Calu3 (cell line): ENCODE results near the gene DGUOK. TPM values are rescaled to one million over a fixed set of nuclear protein-coding genes. Genes with fewer than 3 reads are reported as not detected.

Experiments used
- BruUV-seq: library from RNA; stranded (reverse); fragments of 400-500 nt; replicated peaks from 2 replicates; lab custom pipeline; 2021; lab: Mats Ljungman, UMichigan
- CTCF ChIA-PET: fragments of 300-600 bp; sonication (Branson Sonifier 250); formaldehyde crosslinking; loops from one replicate; lab custom pipeline; 2022; ENCODE audit warnings: antibody characterized with exemption; lab: Charles Lee
- DNase-seq: peaks from one replicate; pipeline ENCODE4 v3.0.0; 2022
- H3K27ac Mint-ChIP-seq: one replicate; pipeline ENCODE4 v1.8.0; 2022; ENCODE audit warnings: mixed read lengths; ENCODE audit not compliant: unreplicated experiment
- H3K27me3 Mint-ChIP-seq: one replicate; pipeline ENCODE4 v1.8.0; 2022; ENCODE audit warnings: mixed read lengths; ENCODE audit not compliant: unreplicated experiment
- H3K36me3 Mint-ChIP-seq: one replicate; pipeline ENCODE4 v1.8.0; 2022; ENCODE audit warnings: mild to moderate bottlenecking, moderate library complexity, mixed read lengths; ENCODE audit not compliant: insufficient read depth, unreplicated experiment
- H3K4me1 Mint-ChIP-seq: one replicate; pipeline ENCODE4 v1.8.0; 2022; ENCODE audit warnings: mild to moderate bottlenecking, low read depth, mixed read lengths; ENCODE audit not compliant: unreplicated experiment
- H3K4me3 Mint-ChIP-seq: one replicate; pipeline ENCODE4 v1.8.0; 2022; ENCODE audit warnings: mild to moderate bottlenecking, low read depth, moderate library complexity, mixed read lengths; ENCODE audit not compliant: unreplicated experiment
- H3K9me3 Mint-ChIP-seq: one replicate; pipeline ENCODE4 v1.8.0; 2022; ENCODE audit warnings: low read depth, mixed read lengths; ENCODE audit not compliant: unreplicated experiment
- intact Hi-C: fragments of 100-400 bp; cut with micrococcal nuclease; formaldehyde crosslinking; loops from one replicate; pipeline ENCODE4 v1.10.0; 2022; ENCODE audit not compliant: unreplicated experiment
- total RNA-seq: library from RNA; stranded (reverse); gene quantifications from 2 replicates; pipeline ENCODE4 v1.2.3, GENCODE V29; 2022
- TF ChIP-seq, protein P1 (sequence below): fragments of 200-600 bp; IDR thresholded peaks from one replicate; pipeline ENCODE4 v1.8.0; 2022; ENCODE audit warnings: antibody characterized with exemption; ENCODE audit not compliant: unreplicated experiment

DGUOK gene
- total RNA-seq, 1 experiment from 2014 or later: 78.6 TPM

DNA sequence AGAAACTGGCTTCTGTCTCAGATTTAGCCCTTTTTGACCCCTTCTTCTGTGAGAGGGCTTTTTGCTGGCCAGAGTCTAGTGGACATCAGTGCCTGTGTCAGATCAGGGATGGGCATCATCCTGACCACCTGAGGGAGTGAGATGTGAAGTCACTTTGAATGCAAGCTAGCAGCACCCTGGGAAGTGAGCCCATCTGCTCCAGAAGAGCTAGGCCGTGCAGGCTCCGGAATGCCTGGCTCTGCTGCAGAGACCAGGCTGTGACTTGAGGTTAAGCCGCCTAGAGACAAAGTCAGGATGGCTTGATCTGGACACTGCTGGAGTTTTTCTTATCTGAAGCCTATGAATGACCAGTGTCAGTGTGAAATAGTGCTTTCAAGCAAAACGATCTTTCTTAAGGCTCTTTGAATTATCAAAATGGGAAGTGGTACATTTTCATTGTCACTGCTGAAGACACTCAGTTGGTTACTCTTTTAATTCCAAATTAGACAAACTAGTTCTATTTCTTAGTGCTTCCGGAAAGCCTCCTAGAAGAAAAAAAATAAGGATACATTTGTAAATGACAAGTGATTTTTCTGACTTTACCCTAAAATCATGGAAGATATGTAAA is 20.8 kb downstream of the DGUOK start:
- BruUV-seq: no TSS peak
- DNase-seq: no peak
- intact Hi-C loops: no loop called here
- CTCF ChIA-PET: no interaction called here
- H3K27ac Mint-ChIP-seq: no peak overlapping the region
- TF ChIP-seq, protein P1, sequence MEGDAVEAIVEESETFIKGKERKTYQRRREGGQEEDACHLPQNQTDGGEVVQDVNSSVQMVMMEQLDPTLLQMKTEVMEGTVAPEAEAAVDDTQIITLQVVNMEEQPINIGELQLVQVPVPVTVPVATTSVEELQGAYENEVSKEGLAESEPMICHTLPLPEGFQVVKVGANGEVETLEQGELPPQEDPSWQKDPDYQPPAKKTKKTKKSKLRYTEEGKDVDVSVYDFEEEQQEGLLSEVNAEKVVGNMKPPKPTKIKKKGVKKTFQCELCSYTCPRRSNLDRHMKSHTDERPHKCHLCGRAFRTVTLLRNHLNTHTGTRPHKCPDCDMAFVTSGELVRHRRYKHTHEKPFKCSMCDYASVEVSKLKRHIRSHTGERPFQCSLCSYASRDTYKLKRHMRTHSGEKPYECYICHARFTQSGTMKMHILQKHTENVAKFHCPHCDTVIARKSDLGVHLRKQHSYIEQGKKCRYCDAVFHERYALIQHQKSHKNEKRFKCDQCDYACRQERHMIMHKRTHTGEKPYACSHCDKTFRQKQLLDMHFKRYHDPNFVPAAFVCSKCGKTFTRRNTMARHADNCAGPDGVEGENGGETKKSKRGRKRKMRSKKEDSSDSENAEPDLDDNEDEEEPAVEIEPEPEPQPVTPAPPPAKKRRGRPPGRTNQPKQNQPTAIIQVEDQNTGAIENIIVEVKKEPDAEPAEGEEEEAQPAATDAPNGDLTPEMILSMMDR: no peak
- H3K4me1 Mint-ChIP-seq: peaks cover 9% of the 10 kb centered on the region
- peaks cover 46% of the 10 kb centered on the region for H3K36me3 Mint-ChIP-seq
- no peaks in the 10 kb centered on the region for H3K27me3 Mint-ChIP-seq
- no peaks in the 10 kb centered on the region for H3K9me3 Mint-ChIP-seq
- H3K4me3 Mint-ChIP-seq: no peak overlapping the region

DNA sequence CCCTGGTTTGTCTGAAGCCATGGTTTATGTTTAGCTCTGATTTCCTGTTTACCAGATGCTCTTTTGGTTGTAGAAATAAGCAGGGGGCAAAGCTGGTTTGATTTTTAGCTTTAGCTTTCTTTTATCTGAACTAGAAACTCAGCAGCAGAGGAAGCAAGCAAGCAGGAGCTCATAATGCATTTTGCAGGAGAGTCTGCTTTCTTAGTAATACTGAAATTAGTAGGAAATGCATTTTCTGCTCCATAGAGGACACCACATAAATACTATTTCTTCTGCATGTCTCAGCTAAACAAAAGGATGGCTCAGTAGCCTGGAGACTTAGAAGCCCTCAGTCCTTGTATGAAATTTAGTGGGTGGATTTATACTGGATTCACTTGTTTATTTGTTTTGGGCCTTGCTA is 23.1 kb downstream of the DGUOK start:
- CTCF ChIA-PET: no interaction called here
- TF ChIP-seq, protein P1: no peak
- BruUV-seq: no TSS peak
- Mint-ChIP-seq H3K27ac (no peak overlapping the region), H3K4me3 (no peak overlapping the region), H3K36me3 (peaks cover 42% of the 10 kb centered on the region), H3K9me3 (no peaks in the 10 kb centered on the region), H3K27me3 (no peaks in the 10 kb centered on the region), H3K4me1 (peaks cover 7% of the 10 kb centered on the region)
- no peak for DNase-seq
- intact Hi-C loops: no loop called here

DNA sequence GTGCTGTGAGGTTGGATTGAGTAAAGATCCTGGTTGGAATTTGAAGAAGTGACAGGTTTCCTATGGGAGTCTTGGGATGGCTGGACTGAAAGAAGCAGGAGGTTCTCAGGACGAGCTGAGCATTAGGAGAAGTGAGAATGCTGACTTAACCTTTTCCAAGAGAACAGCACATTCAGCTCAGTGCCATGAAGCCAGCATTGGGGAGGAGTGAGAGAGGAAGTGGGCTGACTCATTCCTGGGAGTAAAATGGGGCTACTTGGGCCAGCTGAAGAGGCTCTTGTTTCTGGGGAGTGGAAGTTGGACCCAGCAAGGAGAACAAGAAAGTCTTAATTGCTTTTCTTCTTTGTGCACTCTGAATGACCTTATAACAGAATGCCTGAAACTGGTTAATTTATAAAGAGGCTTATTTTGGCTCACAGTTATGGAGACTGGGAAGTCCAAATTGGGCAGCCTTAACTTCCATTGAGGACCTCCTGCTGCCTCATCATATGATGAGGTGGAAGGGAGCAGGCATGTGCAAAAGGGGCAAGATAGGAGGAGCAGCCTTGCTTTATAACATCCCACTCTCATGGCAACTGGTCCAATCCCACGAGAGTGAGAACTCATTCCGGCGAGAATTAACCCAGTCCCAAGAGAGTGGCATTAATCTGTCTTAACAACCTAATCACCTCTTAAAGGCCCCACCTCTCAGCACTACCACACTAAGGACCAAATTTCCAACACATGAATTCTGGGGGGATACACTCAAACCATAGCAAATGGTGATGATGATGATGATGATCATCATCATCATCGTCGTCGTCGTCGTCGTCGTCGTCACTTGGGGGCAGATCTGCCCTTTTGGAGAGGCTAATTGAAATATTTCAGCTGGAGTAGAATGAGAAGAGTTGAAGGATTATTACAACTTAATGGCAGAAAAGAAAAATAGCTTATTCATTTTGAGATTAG is 26.1 kb downstream of the DGUOK start:
- peaks cover 60% of the 10 kb centered on the region for H3K36me3 Mint-ChIP-seq
- CTCF ChIA-PET: no interaction called here
- H3K4me3 Mint-ChIP-seq: no peak overlapping the region
- no TSS peak for BruUV-seq
- H3K27ac Mint-ChIP-seq: no peak overlapping the region
- DNase-seq: no peak
- no peaks in the 10 kb centered on the region for H3K9me3 Mint-ChIP-seq
- TF ChIP-seq, protein P1: no peak
- H3K4me1 Mint-ChIP-seq: no peaks in the 10 kb centered on the region
- no peaks in the 10 kb centered on the region for H3K27me3 Mint-ChIP-seq
- intact Hi-C loops: no loop called here

DNA sequence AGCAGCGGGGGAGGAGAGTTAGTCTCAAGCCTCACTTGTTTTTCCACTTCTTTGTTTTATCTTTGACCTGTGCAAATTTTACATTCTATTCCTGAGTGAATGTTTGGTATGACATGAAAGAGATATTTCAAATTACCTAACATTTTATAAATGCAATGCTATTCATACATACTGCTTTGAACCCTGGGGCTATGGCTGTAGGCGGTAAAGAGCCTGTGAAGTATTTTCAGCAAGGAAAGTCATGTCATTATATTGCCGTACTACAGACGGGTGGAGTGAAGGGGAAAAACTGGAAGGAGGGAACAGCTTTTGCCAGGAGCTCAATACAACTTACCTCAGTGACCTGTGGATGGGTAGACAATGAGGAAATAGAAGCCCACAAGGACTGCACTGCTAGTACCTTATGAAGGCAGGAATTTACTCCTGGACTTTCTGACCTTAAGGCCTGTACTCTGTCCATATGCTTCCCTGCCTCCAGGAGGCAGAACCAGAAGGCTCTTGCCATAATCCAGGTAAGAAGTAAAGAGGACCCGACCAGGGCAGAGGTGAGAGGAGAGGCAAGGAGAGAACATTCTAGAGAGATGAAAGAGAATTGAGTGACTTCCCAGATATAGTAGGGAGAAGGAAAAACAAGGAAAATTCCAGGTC is 29.7 kb downstream of the DGUOK start:
- H3K27ac Mint-ChIP-seq: no peak overlapping the region
- TF ChIP-seq, protein P1: no peak
- H3K4me1 Mint-ChIP-seq: no peaks in the 10 kb centered on the region
- no peaks in the 10 kb centered on the region for H3K27me3 Mint-ChIP-seq
- no peak for DNase-seq
- CTCF ChIA-PET: no interaction called here
- intact Hi-C loops: no loop called here
- H3K36me3 Mint-ChIP-seq: peaks cover 66% of the 10 kb centered on the region
- H3K9me3 Mint-ChIP-seq: no peaks in the 10 kb centered on the region
- no peak overlapping the region for H3K4me3 Mint-ChIP-seq
- BruUV-seq: no TSS peak
